Stimulated activated CD4-positive, alpha-beta T cell treated with anti-CD3 and anti-CD28 coated beads, TNF-alpha, amount 100 ng/mL, for 24 hours (primary cell): ENCODE data around the gene TAB2.

ENCODE experiments used
- DNase-seq, 3 experiments: peaks; one replicate each; pipeline ENCODE4 v3.0.0-alpha.2; 2020; ENCODE audit warnings: low read depth in 3 of 3

Gene TAB2

DNA sequence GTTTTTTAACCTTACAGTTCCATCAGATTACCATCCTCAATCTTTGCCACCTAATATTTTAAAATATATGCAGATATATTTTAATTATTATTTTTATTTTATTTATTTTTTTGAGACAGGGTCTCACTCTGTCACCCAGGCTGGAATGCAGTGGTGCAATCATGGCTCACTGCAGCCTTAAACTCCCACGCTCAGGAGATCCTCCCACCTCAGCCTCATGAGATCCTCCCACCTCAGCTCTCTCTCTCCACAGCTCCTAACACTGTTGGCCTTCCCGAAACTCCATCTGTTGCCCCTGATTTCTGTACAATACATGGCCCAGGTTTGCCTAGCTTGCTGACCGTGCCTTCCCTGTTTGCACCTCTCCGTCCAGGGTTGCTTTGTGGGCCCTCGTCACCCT lies 4.4 kb upstream of the TAB2 start:
- no peak for DNase-seq

DNA sequence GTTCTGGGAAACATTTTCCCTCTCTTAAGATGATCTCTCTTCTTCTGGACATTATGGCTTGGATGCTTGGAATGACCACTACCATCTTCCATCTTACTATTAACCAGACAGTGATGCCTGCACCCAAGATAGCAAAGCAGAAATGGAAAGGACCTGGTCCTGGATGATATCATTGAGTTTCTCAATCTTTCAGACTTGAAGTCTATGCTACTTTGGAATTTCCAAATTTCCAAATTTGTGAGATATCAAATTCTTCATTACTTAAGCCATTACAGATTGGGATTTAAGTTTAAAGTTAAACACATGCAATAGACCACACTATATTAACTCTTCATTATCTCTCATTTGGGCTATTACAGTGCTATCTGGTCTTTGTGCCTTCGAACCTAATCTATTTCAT lies 3.7 kb upstream of the TAB2 start:
- no peak for DNase-seq

DNA sequence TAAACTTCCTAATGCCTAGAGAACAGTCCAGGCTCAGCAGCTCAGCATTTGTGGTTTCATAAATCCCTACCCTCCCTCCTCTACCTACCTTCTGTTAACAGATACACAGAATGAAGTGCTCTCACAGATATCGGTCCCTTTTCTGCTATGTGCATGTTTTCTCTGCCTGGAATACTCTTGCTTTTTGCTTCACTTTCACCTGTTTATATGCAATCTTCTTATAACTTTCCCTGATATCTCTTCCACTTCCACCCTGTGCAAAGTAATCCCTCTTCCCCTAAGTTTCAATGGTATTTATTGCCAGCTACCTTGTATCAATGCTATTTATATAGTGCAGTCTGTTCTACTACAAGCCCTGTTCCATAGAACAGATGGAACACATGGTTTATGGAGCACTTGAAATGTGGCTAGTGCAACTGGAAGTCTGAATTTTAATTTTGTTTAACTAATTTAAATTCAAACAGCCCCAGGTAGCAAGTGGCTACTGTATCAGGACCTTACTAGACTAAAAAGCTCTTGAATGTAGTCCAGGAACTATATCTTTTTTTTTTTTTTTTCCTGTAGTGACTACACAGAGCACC lies 3.1 kb upstream of the TAB2 start:
- no peak for DNase-seq

DNA sequence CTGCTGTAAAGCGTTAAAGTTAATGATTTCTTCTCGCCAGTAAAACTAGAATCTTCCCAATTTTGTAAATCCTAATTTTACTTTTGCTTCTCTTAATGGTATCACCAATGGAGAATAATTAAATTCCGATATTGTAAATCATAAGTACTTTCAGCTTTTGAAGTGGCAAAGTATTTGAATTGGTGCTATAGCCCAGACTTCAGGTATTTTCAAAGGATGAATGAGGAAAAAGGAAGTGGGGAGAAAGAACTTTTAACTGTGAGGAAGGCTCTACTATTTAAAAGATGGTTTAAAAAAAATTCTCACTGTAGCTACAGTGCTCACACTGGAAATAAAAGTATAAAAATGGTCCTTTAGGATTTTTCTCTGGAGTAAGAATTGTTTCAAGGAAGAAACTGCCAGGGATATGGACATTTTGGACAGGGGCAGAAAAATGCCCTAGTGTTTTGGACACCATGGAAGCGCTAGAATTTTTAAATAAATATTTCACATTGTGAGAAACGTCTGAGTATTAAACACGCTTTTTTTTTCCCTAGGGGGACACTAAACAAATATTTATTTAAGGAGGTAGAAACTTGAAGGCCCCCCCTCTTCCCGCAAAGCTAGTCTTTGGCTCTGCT lies 1.3 kb upstream of the TAB2 start:
- DNase-seq = no peak

DNA sequence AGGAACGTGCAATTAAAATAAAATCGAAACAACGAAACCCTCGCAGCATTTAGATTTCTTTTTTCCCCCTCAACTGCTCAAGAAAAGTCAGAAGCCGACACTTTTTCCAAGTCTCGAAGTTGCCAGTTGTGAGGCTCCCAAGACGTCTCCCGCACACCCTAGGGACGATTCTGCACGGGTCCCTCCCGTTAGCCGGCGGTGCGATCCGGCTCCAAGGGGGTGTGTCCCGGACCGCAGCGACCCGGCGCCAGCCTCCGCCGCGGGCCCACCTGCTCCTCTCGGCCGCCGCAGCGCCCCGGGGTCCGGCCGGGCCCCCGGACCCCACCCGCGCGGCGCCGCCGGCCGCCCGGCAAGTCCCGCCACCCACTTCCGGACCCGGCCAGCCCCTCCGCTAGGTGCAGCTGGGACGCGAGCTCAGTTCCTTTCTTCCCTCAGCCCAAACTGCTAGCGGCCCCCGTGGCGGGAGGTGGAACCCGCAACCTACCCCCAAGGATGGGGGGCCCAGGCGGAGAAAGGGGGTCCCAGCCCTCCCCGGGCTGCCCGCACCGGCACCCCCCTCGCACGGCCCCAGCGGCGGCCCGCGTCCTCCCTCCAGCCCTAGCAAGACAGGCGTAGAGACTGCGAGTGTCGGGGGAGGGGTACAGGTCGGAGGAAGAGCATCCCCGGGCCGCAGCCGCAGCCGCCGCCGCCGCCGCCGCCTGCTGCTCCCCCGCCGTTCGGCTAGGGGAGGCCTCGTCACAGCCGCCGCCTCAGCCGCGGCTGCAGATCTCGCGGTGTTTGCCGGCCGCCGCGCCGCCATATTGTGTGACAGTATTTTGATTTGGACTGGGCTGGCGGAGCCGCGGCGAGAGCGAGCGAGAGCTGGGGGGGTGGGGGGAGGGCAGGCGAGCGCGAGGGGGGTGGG lies 520 bp upstream of the TAB2 start:
- peak; percentile 72 to 86 (median 76) for DNase-seq

DNA sequence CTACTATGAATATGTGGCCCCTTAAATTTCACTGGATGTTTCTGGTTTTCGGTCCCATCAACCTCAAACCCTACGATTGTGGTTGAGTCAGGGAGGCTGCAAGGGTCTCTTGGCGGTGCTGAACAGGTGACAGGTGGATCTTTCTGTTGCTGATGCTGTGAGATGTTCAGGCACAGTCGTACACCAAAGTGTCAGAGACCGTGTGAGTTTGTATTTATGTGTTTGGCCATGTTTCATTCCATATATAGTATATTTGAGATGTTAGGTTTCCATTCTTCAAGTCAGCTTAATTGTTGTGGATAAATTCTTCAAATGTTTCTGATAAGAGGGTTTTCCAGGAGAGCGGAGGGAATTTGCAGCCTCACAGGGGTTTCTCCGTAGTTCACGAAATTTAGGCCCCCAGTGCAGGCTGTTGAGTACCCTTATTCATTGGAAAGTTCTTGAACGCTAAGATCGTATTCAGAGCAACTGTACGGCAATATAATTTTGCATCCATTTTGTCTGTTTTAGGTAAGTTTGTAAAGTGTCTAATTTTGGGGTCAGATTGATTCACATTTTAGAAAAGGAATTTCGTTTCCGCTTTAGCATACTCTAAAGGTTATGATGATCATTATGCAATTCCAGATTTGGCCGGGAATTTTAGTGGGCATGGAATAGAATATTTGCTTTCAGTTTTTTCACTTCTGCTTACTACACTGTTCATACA lies 1.2 kb downstream of the TAB2 start:
- DNase-seq = peak in 2 of 3 experiments; percentile 9 to 50

DNA sequence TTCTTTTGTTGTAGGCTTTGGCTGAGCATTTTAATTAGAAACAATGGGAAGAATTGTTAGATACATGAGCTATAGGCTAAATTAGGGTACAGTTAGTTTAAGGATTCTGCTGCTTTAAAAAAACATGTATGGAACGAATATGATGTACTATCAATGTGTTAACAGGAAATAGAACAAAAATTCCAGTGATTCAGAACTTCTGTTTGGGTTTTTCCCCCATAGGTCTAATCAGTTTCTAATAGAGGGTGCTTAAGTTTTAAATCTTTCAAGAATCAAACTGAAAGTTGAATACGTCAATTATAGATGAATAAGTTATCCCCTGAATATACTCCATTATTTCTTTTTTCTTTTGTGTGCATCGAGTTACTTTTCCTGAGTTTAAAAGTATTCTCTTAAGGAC lies 1.9 kb downstream of the TAB2 start:
- DNase-seq = no peak

DNA sequence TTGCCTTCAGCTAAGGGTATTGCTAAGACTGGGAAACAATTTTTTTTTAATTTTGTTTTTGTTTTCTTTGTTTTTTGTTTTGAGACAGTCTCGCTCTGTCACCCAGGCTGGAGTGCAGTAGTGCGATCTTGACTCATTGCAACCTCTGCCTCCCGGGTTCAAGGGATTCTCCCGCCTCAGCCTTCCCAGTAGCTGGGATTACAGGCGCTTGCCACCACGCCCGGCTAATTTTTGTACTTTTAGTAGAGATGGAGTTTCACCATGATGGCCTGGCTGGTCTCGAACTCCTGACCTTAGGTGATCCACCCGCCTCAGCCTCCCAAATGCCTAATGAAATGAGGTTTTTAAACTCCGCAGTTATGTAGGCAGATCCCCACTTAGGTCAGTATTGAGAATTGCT lies 2.5 kb downstream of the TAB2 start:
- peak in 2 of 3 experiments; percentile 3 to 32 for DNase-seq

DNA sequence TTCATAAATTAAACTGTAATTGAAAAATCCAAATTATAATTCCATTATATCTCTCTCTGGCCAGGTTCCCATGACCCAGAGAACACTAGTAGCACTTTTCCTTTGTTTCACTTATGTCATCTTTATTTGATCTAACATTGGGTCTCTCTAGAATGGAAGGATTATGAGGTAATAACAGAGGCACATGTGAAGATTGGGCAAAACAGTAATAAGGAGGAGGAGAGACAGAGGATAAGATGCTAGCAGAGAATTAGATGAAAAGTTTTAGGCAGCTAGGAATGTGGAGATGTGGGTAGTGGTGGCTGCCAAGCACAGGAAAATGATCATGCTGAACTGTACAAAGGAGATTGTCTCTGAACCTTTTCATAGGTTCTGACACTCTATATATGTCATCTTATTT lies 3.3 kb downstream of the TAB2 start:
- no peak for DNase-seq

DNA sequence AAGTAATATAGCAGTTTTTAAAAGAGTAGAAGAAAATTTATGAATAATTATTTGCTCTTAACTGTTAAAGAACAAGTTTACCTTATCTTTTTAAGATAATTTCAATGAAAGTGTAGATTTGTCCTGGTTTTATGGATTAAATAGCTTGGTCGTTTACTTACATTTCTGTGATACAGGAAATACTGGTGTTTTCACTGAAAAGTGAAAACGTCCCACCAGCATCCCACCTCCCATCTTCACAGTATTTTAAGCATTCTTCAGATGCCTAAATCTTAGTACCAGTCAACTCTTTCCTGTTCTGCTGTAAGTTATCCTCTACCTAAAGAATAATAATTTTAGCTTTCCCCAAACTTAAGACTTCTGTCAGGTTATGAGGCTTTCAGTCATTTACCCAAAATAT lies 5.8 kb downstream of the TAB2 start:
- DNase-seq = no peak

DNA sequence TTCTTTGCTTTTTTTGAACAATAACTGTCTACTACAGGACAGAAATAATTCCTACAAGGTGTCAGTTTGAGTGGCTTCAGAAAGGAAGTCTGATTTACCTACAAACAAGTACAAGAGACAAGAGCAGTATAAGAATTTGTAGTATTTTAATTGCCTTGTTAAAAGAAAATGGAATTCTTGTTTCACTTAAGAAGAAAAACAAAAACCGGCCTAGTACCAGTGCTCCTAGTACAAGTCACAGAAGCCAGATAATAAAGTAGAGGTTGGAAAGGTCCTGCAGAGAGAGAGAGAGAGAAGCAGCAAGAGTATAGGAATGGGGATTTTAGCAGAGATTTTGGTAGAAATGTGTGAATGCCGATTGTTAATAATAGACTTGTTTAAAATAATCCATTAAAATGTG lies 6.4 kb downstream of the TAB2 start:
- DNase-seq = no peak

DNA sequence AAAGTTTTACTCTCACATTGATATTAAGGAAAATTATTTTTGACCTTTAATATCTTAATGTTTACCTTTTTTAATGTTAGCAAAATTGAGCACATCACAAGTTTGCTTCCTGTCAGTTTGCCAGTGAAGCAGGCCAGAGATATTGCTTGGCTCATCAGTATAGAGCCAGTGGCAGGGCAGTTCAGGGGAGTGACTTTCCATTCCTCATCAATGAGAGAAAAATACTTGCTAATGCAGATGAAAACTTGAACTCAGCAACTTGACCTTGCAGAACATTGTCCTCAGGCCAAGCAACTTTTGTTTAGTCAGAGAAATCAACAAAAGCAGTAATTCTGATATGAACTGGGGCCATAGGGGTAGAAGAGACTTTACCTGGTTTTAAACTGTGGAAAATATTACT lies 6.9 kb downstream of the TAB2 start:
- DNase-seq = no peak

DNA sequence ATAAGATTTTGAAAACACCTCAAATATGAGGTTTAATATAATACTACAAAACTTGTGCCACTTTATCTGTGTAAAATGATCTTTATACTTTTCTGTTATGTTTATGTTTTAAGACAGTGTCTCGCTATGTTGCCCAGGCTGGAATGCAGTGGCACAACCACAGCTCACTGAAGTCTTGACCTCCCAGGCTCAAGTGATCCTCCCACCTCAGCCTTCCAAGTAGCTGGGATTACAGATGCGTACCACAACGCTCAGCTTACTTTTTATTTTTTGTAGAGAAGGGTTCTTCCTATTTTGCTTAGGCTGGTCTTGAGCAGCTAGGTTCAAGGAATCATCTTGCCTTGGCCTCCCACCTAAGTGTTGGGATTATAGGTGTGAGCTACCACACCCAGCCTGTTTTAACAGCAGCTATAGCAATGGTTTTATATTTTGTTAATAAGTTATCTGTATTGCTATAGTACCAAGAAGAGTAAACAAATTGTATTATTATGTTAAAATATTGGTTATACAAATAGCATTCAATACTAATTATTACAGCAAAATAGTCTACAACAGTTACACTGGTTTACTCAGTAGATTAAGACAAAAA lies 8.2 kb downstream of the TAB2 start:
- DNase-seq = no peak

DNA sequence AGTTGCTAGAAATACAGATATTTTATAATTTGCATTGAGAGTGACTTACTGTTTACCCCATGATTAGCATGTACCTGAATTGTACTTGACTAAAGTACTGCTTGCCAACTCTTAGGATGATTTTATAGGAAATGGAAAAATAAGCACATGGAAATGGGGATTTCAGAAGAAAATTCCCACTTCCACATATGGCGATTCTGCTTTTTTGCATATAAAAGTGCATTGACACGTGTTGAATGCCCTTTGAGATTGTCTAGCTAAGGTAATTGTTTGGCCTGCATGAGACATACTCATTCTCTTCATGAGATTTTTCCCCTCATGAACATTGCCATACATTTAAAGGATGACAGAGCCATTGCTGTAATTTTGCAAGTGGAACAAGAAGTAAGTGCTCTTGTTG lies 10.1 kb downstream of the TAB2 start:
- DNase-seq = no peak

DNA sequence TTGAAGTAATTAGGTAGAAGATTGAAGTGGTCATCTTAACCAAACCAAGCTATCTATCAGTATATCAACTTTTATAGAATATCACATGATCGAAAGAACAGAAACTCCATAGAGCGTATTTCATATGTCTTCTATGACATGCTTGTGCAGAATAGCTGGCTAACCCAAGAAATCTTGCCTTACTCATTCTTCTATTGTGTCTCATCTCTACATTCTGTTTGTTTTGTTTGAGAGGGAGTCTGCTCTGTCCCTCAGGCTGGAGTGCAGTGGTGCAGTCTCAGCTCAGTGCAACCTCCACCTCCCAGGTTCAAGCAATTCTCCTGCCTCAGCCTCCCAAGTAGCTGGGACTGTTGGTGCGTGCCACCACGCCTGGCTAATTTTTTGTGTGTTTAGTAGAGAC lies 10.6 kb downstream of the TAB2 start:
- no peak for DNase-seq

DNA sequence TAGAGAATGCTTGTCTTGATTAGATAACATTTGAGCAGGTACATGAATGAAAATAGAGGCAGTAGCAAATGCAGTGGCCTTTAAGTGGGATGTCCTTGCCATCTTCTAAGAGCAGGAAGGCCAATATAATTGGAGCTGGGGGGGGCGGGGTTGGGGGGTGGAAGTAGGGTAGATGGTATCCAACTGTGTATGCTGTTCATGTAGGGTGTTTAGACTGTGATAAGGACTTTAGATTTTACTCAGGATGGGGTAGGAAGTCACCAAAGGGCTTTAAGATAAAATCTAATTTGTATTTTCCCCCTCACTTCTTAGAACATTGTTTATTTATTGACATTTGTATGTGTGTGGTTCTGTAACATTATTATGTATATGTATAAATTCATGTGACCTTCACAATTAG lies 12.0 kb downstream of the TAB2 start:
- no peak for DNase-seq

DNA sequence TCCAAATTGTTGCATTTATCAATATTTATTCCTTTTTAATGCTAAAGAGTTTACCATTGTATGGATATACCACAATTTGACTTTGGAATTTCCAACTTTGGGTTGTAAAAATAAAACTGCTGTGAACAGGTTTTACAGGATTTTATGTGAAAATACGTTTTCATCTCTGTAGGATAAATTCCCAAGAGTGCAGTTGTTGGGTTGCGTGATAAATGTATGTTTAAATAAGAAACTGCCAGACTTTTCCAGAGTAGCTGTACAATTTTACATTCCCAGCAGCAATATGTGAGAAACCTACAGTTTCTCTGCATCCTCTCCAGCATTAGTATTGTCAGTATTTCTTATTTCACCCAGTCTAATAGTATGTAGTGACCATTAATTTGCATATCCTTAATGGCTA lies 12.6 kb downstream of the TAB2 start:
- DNase-seq = no peak

DNA sequence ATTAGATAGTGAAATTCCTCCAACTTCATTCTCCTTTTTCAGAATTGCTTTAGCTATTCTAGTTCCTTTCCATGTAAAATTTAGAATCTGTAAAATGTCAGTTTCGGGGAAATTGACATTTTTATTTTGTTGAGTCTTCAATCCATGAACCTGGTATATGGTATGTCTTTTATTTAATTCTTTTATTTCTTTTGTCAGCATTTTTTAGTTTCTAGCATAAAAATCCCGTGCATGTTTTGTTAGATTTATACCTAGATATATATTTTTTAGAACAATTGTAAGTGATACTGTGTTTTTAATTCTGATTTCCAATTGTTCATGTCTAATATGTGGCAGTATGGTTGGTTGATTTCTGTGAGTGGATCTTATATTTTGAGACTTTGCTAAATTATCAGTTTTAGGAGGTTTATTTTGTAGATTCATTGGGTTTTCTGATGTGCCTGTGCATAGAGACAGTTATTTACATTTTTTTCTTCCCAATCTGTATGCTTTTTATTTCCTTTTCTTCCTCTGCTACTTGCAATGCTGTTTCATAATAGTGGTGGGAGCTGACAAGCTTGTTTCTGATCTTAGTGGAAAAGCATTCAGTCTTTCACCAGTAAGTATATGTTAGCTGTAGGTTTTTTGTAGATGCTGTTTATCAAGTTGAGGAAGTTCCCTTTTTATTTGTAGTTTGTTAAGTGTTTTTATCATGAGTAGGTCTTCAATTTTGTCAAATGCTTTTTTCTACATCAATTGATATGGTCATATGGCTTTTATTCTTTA lies 13.7 kb downstream of the TAB2 start:
- no peak for DNase-seq

DNA sequence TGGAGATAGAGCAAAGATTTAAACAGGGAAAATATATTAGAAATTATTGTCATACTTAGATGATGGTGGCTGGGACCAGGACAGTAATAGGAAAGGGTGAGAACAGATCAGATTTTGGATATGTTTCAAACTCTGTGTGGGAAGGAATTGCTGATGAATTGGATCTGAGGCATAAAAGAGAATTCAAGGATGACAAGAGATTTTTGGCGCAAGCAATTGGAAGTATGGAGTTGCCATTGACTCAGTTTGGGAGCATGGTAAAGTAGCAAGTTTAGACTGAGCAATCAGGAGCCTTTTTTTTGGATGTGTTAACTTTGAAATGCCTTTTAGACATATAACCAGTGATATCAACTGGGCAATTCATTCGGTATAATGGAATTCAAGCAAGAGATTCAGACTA lies 14.4 kb downstream of the TAB2 start:
- no peak for DNase-seq

DNA sequence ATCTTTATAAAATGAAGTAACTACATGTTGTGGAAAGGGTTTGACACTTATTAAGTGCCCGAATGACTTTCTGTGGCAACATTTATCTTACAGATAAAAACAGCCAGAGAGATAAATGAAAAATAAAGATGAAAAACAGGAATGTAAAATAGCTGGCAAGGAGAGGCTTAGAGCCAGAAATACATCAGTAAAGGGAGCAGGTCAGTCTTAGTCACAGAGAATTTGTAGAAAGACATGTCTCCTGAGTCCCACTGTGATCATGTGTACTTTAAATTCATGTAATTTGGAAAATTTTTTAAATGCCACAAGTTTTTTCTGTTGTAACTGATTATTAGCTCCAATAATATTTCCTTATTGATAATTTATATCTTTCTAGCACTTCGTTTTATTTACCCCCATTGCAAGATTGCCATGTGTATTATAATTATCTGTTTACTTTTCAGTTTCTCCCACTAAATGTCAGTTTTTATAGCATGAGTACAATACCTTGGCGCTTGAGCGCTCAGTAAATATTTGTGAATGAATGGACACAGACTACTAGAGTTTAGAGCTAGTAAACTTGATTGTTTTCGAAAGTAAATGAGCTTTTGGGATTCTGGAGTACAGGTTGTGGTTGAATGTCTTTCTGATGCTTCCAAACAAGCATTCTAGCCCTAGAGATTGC lies 15.2 kb downstream of the TAB2 start:
- no peak for DNase-seq

DNA sequence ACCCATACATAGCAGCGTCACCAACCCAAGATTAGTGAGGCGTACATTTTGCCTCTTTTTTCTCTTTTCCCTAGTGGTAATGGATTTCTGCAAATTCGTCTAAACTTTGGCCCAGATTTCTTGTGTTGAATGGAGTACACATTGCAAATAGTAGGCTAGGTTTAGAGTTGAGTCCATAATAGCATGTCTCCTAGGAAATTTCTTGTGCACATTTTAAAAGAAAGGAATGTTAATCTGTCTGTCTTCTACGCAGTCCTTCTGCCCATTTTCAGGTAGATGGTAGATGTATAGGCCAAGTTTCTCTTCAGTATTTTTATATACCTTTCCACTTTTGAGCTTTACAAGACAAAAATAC lies 15.7 kb downstream of the TAB2 start:
- DNase-seq = no peak
